ENCODE measurements around the gene AQP12B.
"Not testable (repeated sequence)": the region's sequence is repeated elsewhere in the genome, so short reads cannot be mapped to it uniquely, and the experiment has no call there.

The AQP12B gene

GRCh38 chr2:240662681-240663080 is 20.0 kb downstream of the AQP12B start:
- TF ChIP-seq, protein P1, sequence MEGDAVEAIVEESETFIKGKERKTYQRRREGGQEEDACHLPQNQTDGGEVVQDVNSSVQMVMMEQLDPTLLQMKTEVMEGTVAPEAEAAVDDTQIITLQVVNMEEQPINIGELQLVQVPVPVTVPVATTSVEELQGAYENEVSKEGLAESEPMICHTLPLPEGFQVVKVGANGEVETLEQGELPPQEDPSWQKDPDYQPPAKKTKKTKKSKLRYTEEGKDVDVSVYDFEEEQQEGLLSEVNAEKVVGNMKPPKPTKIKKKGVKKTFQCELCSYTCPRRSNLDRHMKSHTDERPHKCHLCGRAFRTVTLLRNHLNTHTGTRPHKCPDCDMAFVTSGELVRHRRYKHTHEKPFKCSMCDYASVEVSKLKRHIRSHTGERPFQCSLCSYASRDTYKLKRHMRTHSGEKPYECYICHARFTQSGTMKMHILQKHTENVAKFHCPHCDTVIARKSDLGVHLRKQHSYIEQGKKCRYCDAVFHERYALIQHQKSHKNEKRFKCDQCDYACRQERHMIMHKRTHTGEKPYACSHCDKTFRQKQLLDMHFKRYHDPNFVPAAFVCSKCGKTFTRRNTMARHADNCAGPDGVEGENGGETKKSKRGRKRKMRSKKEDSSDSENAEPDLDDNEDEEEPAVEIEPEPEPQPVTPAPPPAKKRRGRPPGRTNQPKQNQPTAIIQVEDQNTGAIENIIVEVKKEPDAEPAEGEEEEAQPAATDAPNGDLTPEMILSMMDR (conservative IDR thresholded peaks at IDR 0.05): no peak
- no peak for TF ChIP-seq ZFX (IDR thresholded peaks at IDR 0.05)
- H3K27ac ChIP-seq: no peak overlapping the region

DNA sequence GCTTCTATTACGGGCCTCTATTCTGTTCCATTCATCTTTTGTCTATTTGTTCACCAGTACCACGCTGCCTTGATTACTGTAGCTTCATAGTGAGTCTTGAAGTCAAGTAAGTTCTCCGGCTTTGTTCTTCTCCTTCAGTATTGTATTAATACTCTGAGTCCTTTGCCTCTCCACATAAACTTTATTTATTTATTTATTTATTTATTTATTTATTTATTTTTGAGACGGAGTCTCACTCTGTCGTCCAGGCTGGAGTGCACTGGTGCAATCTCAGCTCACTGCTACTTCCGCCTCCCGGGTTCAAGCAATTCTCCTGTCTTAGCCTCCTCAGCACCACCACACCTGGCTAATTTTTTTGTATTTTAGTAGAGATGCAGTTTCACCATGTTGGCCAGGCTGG is 22.8 kb downstream of the AQP12B start:
- not testable (repeated sequence) for H3K27ac ChIP-seq

DNA sequence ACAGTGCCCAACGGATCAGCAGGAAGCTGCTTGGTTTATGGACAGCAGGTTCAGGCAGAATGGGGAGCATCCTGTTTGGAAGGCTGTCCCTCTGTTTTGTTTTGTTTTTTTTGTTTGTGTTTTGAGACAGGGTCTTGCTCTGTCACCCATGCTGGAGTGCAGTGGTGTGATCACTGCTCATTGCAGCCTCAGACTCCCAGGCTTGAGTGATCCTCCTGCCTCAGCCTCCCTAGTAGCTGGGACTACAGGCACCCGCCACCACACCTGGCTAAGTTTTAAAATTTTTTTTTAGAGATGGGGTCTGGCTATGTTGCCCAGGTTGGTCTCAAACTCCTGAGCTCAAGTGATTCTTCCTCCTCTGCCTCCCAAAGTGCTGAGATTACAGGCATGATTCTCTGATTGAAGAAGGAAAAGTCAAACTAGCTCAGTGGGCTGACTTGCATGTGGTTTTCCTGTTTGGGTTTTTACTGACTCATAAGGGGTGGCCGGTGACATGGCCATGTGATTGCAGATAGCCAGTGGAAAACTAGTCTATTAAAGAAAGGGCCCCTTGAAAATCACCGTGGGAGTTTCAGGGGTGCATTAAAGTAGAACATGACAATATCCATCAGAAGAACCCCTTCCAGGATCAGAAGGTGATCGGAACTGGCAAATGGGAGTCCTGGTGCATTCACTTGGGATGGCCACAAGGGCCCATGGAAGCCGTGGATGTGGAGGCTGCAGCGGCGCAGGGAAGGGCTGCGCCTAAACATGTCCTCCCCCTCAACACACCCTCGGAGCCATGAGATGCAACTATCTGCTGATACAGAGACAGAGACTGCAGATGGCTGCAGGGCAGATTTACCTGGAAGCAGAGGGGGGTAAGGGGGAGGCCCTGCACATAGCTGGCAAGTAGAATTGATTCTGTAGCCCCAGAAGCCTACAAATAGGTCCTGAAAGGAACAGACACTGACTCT is 26.5 kb downstream of the AQP12B start:
- H3K27ac ChIP-seq: no peak overlapping the region
- no peak for TF ChIP-seq ZFX (IDR thresholded peaks at IDR 0.05)
- TF ChIP-seq, protein P1 (conservative IDR thresholded peaks at IDR 0.05): no peak

GRCh38 chr2:240651185-240651584 is 31.5 kb downstream of the AQP12B start:
- TF ChIP-seq, protein P1 (conservative IDR thresholded peaks at IDR 0.05): no peak
- no peak for TF ChIP-seq ZFX (IDR thresholded peaks at IDR 0.05)
- no peak overlapping the region for H3K27ac ChIP-seq

GRCh38 chr2:240650254-240650965 is 32.3 kb downstream of the AQP12B start:
- H3K27ac ChIP-seq: no peak overlapping the region
- TF ChIP-seq, protein P1 (conservative IDR thresholded peaks at IDR 0.05): no peak
- TF ChIP-seq ZFX (IDR thresholded peaks at IDR 0.05): no peak

- no peak for TF ChIP-seq ZFX (IDR thresholded peaks at IDR 0.05)
- TF ChIP-seq, protein P1 (conservative IDR thresholded peaks at IDR 0.05): no peak
- no peak overlapping the region for H3K27ac ChIP-seq
These were observed 33.4 kb downstream of the AQP12B start for GRCh38 chr2:240649331-240649730.

- H3K27ac ChIP-seq: no peak overlapping the region
- no peak for TF ChIP-seq ZFX (IDR thresholded peaks at IDR 0.05)
- TF ChIP-seq, protein P1 (conservative IDR thresholded peaks at IDR 0.05): no peak
These were observed 33.9 kb downstream of the AQP12B start for GRCh38 chr2:240648650-240649275.
